Measurements from ENCODE around the gene RND1.

DNA sequence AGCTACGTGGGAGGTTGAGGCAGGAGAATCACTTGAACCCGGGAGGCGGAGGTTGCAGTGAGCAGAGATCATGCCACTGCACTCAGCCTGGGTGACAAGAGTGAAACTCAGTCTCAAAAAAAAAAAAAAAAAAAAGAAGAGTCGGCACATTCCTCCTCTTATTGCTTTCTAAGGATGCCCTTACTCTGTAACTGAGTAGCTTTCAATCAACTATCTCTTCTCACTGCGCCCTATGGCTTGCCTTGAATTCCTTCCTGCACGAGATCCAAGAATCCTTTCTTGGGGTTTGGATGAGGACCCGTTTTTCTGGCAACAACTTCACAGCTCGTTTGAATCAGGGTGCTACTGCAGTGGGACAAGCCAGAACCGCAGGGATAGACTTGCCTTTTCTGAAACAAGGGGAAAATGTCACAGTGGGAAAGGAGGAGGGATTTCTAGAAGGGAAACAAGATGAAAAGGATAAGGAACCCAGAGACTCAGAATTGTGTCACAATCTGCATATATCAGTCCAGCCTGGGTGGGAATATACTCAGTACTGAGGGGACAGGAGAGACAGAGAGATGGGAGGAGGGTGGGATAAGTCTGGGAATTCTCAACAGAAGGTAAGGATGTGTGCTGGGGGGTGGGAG, 16.1 kb upstream of the RND1 start:
- TF ChIP-seq CTCF (IDR thresholded peaks at IDR 0.05) (no peak), POLR2A (IDR thresholded peaks at IDR 0.05) (no peak)
